Measurements from ENCODE around the gene KIAA0513.

DNA sequence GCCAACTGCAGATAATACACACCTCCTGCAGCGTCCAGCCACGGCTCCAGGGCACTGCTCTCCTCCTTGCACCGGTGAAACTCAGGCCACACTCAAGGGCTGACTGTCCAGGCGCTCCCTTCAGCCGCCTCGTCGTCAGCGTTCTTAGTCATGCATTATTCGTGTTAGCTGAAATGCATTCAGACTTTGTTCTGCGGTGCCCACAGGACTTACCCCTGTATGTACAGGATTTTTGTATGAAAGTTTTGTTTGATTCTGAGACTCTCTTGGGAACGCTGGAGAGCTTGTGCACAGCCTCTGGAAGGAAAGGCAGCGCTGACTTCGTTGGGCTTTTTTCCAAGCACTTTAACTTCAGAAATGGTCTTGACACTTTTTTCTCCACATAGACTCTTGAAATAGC, 62.6 kb downstream of the KIAA0513 start:
- TF ChIP-seq, protein P1, sequence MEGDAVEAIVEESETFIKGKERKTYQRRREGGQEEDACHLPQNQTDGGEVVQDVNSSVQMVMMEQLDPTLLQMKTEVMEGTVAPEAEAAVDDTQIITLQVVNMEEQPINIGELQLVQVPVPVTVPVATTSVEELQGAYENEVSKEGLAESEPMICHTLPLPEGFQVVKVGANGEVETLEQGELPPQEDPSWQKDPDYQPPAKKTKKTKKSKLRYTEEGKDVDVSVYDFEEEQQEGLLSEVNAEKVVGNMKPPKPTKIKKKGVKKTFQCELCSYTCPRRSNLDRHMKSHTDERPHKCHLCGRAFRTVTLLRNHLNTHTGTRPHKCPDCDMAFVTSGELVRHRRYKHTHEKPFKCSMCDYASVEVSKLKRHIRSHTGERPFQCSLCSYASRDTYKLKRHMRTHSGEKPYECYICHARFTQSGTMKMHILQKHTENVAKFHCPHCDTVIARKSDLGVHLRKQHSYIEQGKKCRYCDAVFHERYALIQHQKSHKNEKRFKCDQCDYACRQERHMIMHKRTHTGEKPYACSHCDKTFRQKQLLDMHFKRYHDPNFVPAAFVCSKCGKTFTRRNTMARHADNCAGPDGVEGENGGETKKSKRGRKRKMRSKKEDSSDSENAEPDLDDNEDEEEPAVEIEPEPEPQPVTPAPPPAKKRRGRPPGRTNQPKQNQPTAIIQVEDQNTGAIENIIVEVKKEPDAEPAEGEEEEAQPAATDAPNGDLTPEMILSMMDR (IDR thresholded peaks at IDR 0.05) = no peak
- no peak for TF ChIP-seq EZH2phosphoT487 (IDR thresholded peaks at IDR 0.05)

All from neural progenitor cell (in vitro differentiated cells).